ENCODE results near the gene CAVIN2.

Gene CAVIN2

GRCh38 chr2:191889931-191890330 is 43.0 kb upstream of the CAVIN2 start:
- in situ Hi-C loops (cut with MboI; ENCODE audit: low sequenced_read_pairs, unreplicated experiment): no loop called here
- no peak for DNase-seq (ENCODE audit: low spot score)

GRCh38 chr2:191888400-191889166 is 41.7 kb upstream of the CAVIN2 start:
- in situ Hi-C loops (cut with MboI; ENCODE audit: low sequenced_read_pairs, unreplicated experiment): no loop called here
- TF ChIP-seq CTCF (IDR thresholded peaks at IDR 0.05; ENCODE audit: borderline replicate concordance, control extremely low read depth, extremely low read depth, insufficient read depth, missing control alignments): no peak
- no peak for DNase-seq (ENCODE audit: low spot score)

More at GRCh38 chr2:191889931-191890330, 43.0 kb upstream of the CAVIN2 start:
- TF ChIP-seq CTCF (IDR thresholded peaks at IDR 0.05; ENCODE audit: borderline replicate concordance, control extremely low read depth, extremely low read depth, insufficient read depth, missing control alignments): no peak

- no peak for TF ChIP-seq CTCF (IDR thresholded peaks at IDR 0.05; ENCODE audit: borderline replicate concordance, control extremely low read depth, extremely low read depth, insufficient read depth, missing control alignments)
- in situ Hi-C loops (cut with MboI; ENCODE audit: low sequenced_read_pairs, unreplicated experiment): no loop called here
- DNase-seq (ENCODE audit: low spot score): no peak
Observed at GRCh38 chr2:191885650-191886049, 38.8 kb upstream of the CAVIN2 start.

- in situ Hi-C loops (cut with MboI; ENCODE audit: low sequenced_read_pairs, unreplicated experiment): no loop called here
- no peak for DNase-seq (ENCODE audit: low spot score)
Observed at GRCh38 chr2:191885098-191885497, 38.2 kb upstream of the CAVIN2 start.

GRCh38 chr2:191881982-191882816 is 35.3 kb upstream of the CAVIN2 start:
- TF ChIP-seq CTCF (IDR thresholded peaks at IDR 0.05; ENCODE audit: borderline replicate concordance, control extremely low read depth, extremely low read depth, insufficient read depth, missing control alignments): no peak
- no peak for DNase-seq (ENCODE audit: low spot score)
- in situ Hi-C loops (cut with MboI; ENCODE audit: low sequenced_read_pairs, unreplicated experiment): no loop called here

More at GRCh38 chr2:191885098-191885497, 38.2 kb upstream of the CAVIN2 start:
- no peak for TF ChIP-seq CTCF (IDR thresholded peaks at IDR 0.05; ENCODE audit: borderline replicate concordance, control extremely low read depth, extremely low read depth, insufficient read depth, missing control alignments)

GRCh38 chr2:191878548-191879279 is 31.8 kb upstream of the CAVIN2 start:
- in situ Hi-C loops (cut with MboI; ENCODE audit: low sequenced_read_pairs, unreplicated experiment): no loop called here
- no peak for TF ChIP-seq CTCF (IDR thresholded peaks at IDR 0.05; ENCODE audit: borderline replicate concordance, control extremely low read depth, extremely low read depth, insufficient read depth, missing control alignments)
- no peak for DNase-seq (ENCODE audit: low spot score)
